ENCODE measurements around the gene CBL.
"Not testable (repeated sequence)": the region's sequence is repeated elsewhere in the genome, so short reads cannot be mapped to it uniquely, and the experiment has no call there.

Gene CBL

DNA sequence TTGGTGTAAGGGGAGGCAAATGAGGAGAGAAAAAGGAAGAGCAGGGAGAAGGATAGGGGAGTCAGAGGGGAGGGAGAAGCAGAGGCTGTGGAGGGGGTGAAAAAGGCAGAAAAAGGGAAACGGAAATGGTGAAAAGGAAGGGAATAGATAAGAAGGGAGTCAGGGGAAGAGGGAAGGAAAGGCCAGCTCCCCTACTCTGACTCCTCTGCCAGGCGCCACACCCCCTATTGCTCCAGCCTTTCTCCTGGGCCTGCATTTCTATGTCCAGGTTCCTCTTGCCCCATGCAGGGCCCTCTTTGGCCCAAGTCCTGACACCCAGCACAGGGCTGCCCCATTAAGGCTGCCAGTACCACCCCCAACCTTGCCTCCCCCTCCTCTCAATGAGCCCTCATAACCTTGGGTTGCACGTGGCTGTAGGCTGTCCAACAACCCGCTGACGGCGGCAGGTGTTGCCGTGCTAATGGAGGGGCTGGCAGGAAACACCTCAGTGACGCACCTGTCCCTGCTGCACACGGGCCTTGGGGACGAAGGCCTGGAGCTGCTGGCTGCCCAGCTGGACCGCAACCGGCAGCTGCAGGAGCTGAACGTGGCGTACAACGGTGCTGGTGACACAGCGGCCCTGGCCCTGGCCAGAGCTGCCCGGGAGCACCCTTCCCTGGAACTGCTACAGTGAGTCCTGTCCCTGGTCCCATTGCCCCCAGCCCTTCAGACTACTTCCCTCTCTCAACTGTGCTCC is 24.3 kb upstream of the CBL start:
- H3K36me3 ChIP-seq (ENCODE audit: control insufficient read depth, insufficient read depth, low read length) = peaks cover 3% of the 10 kb centered on the region
- WGBS, 2 experiments = 92 to 94% methylated on average over 17 of the region's 17 CpGs
- H3K27ac ChIP-seq (ENCODE audit: insufficient read depth, low read depth, low read length, poor library complexity, severe bottlenecking) = no peak overlapping the region
- H3K27me3 ChIP-seq (ENCODE audit: control insufficient read depth, insufficient read depth, low read length, poor library complexity, severe bottlenecking) = no peaks in the 10 kb centered on the region
- no peaks in the 10 kb centered on the region for H3K9me3 ChIP-seq (ENCODE audit: control insufficient read depth, low read length)
- H3K4me3 ChIP-seq (ENCODE audit: insufficient read depth, low read depth, low read length) = no peak overlapping the region
- no peaks in the 10 kb centered on the region for H3K4me1 ChIP-seq (ENCODE audit: control insufficient read depth, insufficient read depth, low read length)

DNA sequence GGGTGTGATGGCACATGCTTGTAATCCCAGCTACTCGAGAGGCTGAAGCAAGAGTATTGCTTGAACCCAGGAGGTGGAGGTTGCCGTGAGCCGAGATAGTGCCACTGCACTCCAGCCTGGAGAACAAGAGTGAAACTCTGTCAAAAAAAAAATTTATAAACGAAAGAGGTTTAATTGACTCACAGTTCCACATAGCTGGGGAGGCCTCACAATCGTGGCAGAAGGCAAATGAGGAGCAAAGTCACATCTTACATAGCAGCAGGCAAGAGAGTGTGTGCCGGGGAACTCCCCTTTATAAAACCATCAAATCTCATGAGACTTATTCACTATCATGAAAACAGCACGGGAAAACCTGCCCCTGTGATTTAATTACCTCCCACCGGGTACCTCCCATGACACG is 21.7 kb upstream of the CBL start:
- not testable (repeated sequence) for H3K9me3 ChIP-seq (ENCODE audit: control insufficient read depth, low read length); H3K36me3 ChIP-seq (ENCODE audit: control insufficient read depth, insufficient read depth, low read length); H3K27ac ChIP-seq (ENCODE audit: insufficient read depth, low read depth, low read length, poor library complexity, severe bottlenecking); H3K4me1 ChIP-seq (ENCODE audit: control insufficient read depth, insufficient read depth, low read length); H3K27me3 ChIP-seq (ENCODE audit: control insufficient read depth, insufficient read depth, low read length, poor library complexity, severe bottlenecking); H3K4me3 ChIP-seq (ENCODE audit: insufficient read depth, low read depth, low read length)
- WGBS, 2 experiments = 88 to 92% methylated on average over 9 of the region's 9 CpGs

DNA sequence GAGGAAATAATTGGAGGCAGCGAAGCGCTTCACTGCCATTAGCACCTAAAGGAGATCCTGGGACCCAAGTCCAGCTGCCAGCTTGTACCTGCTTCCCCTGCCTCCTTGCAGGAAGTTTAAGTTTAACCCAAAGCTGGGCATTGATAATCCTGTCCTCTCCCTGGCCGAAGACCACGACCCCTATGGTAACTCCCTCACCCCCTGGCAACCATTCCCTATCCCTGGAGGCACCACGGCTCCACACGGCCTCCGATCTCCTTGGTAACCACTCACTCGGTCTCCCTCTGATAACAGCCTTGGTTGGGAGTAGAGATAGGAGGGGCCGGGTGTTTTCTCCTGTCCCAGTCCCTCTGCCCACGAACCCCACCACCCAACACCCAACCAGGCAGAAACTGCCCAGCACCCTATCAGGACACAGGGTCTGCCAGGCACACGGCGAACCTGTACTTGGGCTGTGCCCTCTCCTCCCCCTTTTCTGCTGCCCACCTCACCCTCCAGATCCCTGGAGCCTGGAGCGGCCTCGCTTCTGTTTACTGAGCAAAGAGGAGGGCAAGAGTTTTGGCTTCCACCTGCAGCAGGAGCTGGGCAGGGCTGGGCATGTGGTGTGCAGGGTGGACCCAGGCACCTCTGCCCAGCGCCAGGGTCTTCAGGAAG is 20.0 kb upstream of the CBL start:
- H3K27me3 ChIP-seq (ENCODE audit: control insufficient read depth, insufficient read depth, low read length, poor library complexity, severe bottlenecking) = no peaks in the 10 kb centered on the region
- H3K36me3 ChIP-seq (ENCODE audit: control insufficient read depth, insufficient read depth, low read length) = peaks cover 3% of the 10 kb centered on the region
- WGBS, 2 experiments = 78 to 81% methylated on average over 15 of the region's 15 CpGs
- no peak overlapping the region for H3K27ac ChIP-seq (ENCODE audit: insufficient read depth, low read depth, low read length, poor library complexity, severe bottlenecking)
- no peaks in the 10 kb centered on the region for H3K9me3 ChIP-seq (ENCODE audit: control insufficient read depth, low read length)
- no peaks in the 10 kb centered on the region for H3K4me1 ChIP-seq (ENCODE audit: control insufficient read depth, insufficient read depth, low read length)
- no peak overlapping the region for H3K4me3 ChIP-seq (ENCODE audit: insufficient read depth, low read depth, low read length)

DNA sequence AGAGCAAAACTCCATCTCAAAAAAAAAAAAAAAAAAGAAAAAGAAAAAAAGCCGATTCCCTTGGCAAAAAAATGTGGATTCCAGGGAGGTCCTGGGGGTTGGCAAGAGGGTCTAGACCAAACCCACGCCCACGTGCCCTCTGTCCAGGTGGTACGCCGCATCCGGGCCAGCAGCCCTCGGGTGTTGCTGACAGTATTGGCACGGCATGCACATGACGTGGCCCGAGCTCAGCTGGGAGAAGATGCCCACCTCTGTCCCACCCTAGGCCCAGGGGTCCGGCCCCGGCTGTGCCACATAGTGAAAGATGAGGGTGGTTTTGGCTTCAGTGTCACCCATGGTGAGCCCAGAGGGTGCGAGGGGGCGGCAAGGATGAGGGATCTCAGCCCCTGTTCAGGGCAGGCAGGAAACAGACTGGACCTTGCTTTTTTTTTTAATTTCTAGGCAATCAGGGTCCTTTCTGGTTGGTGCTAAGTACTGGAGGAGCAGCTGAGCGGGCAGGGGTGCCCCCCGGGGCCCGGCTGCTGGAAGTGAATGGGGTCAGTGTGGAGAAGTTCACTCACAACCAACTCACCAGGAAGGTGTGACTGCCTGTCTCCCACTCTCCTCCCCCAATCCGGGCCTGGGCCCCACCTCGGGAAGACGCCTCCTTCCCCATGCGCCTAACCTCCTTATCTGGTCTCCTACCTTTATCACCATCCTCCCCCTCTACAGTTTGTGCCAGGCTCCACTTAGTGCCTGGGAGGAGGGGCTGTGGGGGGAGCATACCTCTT is 18.8 kb upstream of the CBL start:
- Histone ChIP-seq H3K4me3 (ENCODE audit: insufficient read depth, low read depth, low read length) (no peak overlapping the region), H3K9me3 (ENCODE audit: control insufficient read depth, low read length) (no peaks in the 10 kb centered on the region), H3K27me3 (ENCODE audit: control insufficient read depth, insufficient read depth, low read length, poor library complexity, severe bottlenecking) (no peaks in the 10 kb centered on the region), H3K27ac (ENCODE audit: insufficient read depth, low read depth, low read length, poor library complexity, severe bottlenecking) (no peak overlapping the region), H3K36me3 (ENCODE audit: control insufficient read depth, insufficient read depth, low read length) (peaks cover under 1% of the 10 kb centered on the region), H3K4me1 (ENCODE audit: control insufficient read depth, insufficient read depth, low read length) (no peaks in the 10 kb centered on the region)
- WGBS, 2 experiments = 92 to 94% methylated on average over 21 of the region's 21 CpGs

DNA sequence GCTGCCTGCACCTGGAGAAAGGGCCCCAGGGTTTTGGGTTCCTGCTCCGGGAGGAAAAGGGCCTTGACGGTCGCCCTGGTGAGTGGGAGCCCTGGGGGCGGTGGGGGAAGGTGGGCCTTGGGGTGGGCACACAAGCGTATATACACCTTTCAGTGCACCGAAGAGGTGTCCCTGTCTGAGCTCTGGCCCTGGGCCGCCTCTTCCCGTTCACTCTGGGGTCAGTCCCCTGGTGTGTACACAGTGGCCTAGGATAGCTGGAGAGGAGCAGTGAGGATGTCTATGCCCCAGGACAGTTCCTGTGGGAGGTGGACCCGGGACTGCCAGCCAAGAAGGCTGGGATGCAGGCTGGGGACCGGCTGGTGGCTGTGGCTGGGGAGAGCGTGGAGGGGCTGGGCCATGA is 18.1 kb upstream of the CBL start:
- no peaks in the 10 kb centered on the region for H3K27me3 ChIP-seq (ENCODE audit: control insufficient read depth, insufficient read depth, low read length, poor library complexity, severe bottlenecking)
- WGBS, 2 experiments = 90 to 91% methylated on average over 11 of the region's 11 CpGs
- H3K27ac ChIP-seq (ENCODE audit: insufficient read depth, low read depth, low read length, poor library complexity, severe bottlenecking) = no peak overlapping the region
- no peaks in the 10 kb centered on the region for H3K4me1 ChIP-seq (ENCODE audit: control insufficient read depth, insufficient read depth, low read length)
- H3K9me3 ChIP-seq (ENCODE audit: control insufficient read depth, low read length) = no peaks in the 10 kb centered on the region
- no peaks in the 10 kb centered on the region for H3K36me3 ChIP-seq (ENCODE audit: control insufficient read depth, insufficient read depth, low read length)
- no peak overlapping the region for H3K4me3 ChIP-seq (ENCODE audit: insufficient read depth, low read depth, low read length)

DNA sequence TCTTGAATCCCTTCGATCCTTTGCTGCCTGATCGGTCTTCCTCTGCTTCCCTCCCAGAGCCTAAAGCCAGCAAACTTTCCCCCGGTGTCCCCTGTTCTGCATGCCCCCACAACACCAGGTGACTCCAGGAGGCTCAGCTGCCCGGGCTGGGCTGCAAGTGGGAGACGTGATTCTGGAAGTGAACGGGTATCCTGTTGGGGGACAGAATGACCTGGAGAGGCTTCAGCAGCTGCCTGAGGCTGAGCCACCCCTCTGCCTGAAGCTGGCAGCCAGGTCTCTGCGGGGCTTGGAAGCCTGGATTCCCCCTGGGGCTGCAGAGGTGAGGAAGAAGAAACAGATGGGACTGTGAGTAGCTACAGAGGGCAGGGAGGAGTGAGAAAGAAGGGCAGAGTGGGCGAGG is 17.3 kb upstream of the CBL start:
- H3K27ac ChIP-seq (ENCODE audit: insufficient read depth, low read depth, low read length, poor library complexity, severe bottlenecking) = no peak overlapping the region
- H3K9me3 ChIP-seq (ENCODE audit: control insufficient read depth, low read length) = no peaks in the 10 kb centered on the region
- no peak overlapping the region for H3K4me3 ChIP-seq (ENCODE audit: insufficient read depth, low read depth, low read length)
- no peaks in the 10 kb centered on the region for H3K36me3 ChIP-seq (ENCODE audit: control insufficient read depth, insufficient read depth, low read length)
- H3K4me1 ChIP-seq (ENCODE audit: control insufficient read depth, insufficient read depth, low read length) = no peaks in the 10 kb centered on the region
- H3K27me3 ChIP-seq (ENCODE audit: control insufficient read depth, insufficient read depth, low read length, poor library complexity, severe bottlenecking) = no peaks in the 10 kb centered on the region
- WGBS, 2 experiments = 90 to 91% methylated on average over 8 of the region's 8 CpGs

DNA sequence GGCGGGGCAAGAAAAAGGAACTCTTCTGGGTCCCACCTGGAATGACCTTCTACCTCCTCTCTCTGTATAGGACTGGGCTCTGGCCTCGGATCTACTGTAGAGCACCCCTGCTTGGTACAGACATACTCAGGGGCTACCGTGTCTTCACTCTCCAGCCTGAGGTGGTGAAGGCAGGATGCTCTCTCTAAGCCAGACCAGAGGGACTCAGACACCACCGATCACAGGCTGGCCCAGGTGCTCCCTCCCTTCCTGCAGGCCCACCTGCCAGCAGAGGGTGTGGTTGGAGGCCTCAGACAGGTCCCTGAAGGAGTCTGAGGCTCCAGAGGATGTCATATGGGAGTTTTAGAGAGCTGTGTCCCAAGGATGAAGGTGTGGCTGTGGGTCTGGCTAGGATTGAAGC is 16.7 kb upstream of the CBL start:
- H3K4me3 ChIP-seq (ENCODE audit: insufficient read depth, low read depth, low read length) = no peak overlapping the region
- H3K27ac ChIP-seq (ENCODE audit: insufficient read depth, low read depth, low read length, poor library complexity, severe bottlenecking) = no peak overlapping the region
- H3K27me3 ChIP-seq (ENCODE audit: control insufficient read depth, insufficient read depth, low read length, poor library complexity, severe bottlenecking) = no peaks in the 10 kb centered on the region
- 86 to 88% methylated on average over 4 of the region's 4 CpGs for WGBS, 2 experiments
- H3K9me3 ChIP-seq (ENCODE audit: control insufficient read depth, low read length) = no peaks in the 10 kb centered on the region
- H3K36me3 ChIP-seq (ENCODE audit: control insufficient read depth, insufficient read depth, low read length) = no peaks in the 10 kb centered on the region
- no peaks in the 10 kb centered on the region for H3K4me1 ChIP-seq (ENCODE audit: control insufficient read depth, insufficient read depth, low read length)

DNA sequence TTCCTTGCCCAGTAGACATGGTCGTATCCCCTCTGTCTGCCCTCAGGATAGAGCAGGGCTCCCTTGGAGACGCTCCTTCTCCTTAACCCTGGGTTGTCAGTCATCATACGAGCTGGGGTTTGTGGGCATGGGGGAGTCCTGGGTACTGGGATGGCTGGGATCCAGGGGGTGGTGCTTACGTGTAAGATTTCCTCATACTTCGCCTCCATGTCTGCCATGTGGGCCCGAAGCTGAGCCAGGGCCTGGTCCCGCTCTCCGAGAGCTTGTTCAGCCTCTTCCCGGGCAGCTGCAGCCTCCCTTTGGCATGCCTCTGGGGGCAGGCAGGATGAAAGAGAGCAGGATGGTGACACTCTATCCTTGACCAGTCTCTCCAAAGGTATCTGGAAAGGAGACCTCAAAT is 15.6 kb upstream of the CBL start:
- H3K27ac ChIP-seq (ENCODE audit: insufficient read depth, low read depth, low read length, poor library complexity, severe bottlenecking) = no peak overlapping the region
- H3K9me3 ChIP-seq (ENCODE audit: control insufficient read depth, low read length) = no peaks in the 10 kb centered on the region
- no peaks in the 10 kb centered on the region for H3K27me3 ChIP-seq (ENCODE audit: control insufficient read depth, insufficient read depth, low read length, poor library complexity, severe bottlenecking)
- H3K36me3 ChIP-seq (ENCODE audit: control insufficient read depth, insufficient read depth, low read length) = no peaks in the 10 kb centered on the region
- H3K4me1 ChIP-seq (ENCODE audit: control insufficient read depth, insufficient read depth, low read length) = no peaks in the 10 kb centered on the region
- WGBS, 2 experiments = 93% methylated on average over 9 of the region's 9 CpGs
- H3K4me3 ChIP-seq (ENCODE audit: insufficient read depth, low read depth, low read length) = no peak overlapping the region

DNA sequence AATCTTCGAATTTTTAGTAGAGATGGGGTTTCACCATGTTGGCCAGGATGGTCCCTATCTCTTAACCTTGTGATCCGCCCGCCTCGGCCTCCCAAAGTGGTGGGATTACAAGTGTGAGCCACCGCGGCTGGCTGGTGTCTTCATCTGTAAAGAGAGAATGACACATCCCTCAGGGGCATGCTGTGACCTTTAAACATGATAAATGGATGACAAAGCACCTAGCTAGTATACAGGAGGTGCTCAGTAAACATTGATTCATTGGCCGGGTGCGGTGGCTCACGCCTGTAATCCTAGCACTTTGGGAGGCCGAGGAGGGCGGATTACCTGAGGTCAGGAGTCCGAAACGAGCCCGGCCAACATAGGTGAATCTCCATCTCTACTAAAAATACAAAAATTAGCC is 14.9 kb upstream of the CBL start:
- H3K4me1 ChIP-seq (ENCODE audit: control insufficient read depth, insufficient read depth, low read length); H3K4me3 ChIP-seq (ENCODE audit: insufficient read depth, low read depth, low read length); H3K36me3 ChIP-seq (ENCODE audit: control insufficient read depth, insufficient read depth, low read length); H3K9me3 ChIP-seq (ENCODE audit: control insufficient read depth, low read length); H3K27me3 ChIP-seq (ENCODE audit: control insufficient read depth, insufficient read depth, low read length, poor library complexity, severe bottlenecking); H3K27ac ChIP-seq (ENCODE audit: insufficient read depth, low read depth, low read length, poor library complexity, severe bottlenecking): not testable (repeated sequence)
- WGBS, 2 experiments = 91 to 92% methylated on average over 14 of the region's 14 CpGs

DNA sequence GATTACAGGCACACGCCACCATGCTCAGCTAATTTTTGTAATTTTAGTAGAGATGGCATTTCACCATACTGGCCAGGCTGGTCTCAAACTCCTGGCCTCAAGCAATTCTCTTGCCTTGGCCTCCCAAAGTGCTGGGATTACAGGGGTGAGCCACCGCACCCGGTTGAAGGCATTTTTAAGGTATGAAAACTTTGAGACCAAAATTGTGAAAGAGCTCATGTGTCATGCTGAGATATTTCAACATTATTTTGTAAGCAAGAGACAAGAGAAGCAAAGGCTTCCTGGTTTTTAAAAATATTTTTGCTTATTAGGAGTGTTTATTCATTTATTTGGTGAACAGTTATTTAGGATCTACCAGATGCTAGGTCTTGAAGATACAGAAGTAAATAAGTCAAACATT is 14.0 kb upstream of the CBL start:
- Histone ChIP-seq H3K27me3 (ENCODE audit: control insufficient read depth, insufficient read depth, low read length, poor library complexity, severe bottlenecking) (no peaks in the 10 kb centered on the region), H3K4me1 (ENCODE audit: control insufficient read depth, insufficient read depth, low read length) (no peaks in the 10 kb centered on the region), H3K36me3 (ENCODE audit: control insufficient read depth, insufficient read depth, low read length) (no peaks in the 10 kb centered on the region), H3K9me3 (ENCODE audit: control insufficient read depth, low read length) (no peaks in the 10 kb centered on the region), H3K4me3 (ENCODE audit: insufficient read depth, low read depth, low read length) (no peak overlapping the region), H3K27ac (ENCODE audit: insufficient read depth, low read depth, low read length, poor library complexity, severe bottlenecking) (no peak overlapping the region)
- 96% methylated on average over 3 of the region's 3 CpGs for whole genome bisulfite sequencing, 2 experiments

Measured in ectodermal cell (in vitro differentiated cells).